HepG2 (cell line): ENCODE measurements around the gene TMEM151A. TPM values are rescaled to one million over a fixed set of nuclear protein-coding genes. Genes with fewer than 3 reads are reported as not detected.

Experiments
- CC2D1A ChIP-seq: sonication (generic); formaldehyde crosslinking; IDR thresholded peaks from 2 replicates; pipeline ENCODE4 v1.8.1; 2023; ENCODE audit warnings: mild to moderate bottlenecking, missing genetic modification reagents
- ESRRA ChIP-seq: sonication (generic); formaldehyde crosslinking; IDR thresholded peaks from 2 replicates; pipeline ENCODE4 v1.5.1; 2020; ENCODE audit warnings: mild to moderate bottlenecking, low read depth, missing genetic modification reagents
- FOXA1 ChIP-seq, 2 experiments: fragments of 450-650 bp in 1 of 2; sonication (generic) in 1 of 2; formaldehyde crosslinking in 1 of 2; IDR thresholded peaks; 2 replicates each; pipeline versions ENCODE4 v1.4.0 to v1.6.1; 2016 to 2020; ENCODE audit warnings: missing genetic modification reagents in 1 of 2
- KAT2B ChIP-seq: fragments of 150-350 bp; IDR thresholded peaks from 2 replicates; pipeline ENCODE4 v1.6.1; 2014; ENCODE audit warnings: low read depth, low read length, borderline replicate concordance
- MED1 ChIP-seq: sonication (generic); formaldehyde crosslinking; IDR thresholded peaks from 2 replicates; pipeline ENCODE4 v1.4.0; 2020; ENCODE audit warnings: missing genetic modification reagents
- NFE2 ChIP-seq: sonication (generic); formaldehyde crosslinking; IDR thresholded peaks from 2 replicates; pipeline ENCODE4 v1.4.0; 2020; ENCODE audit warnings: missing genetic modification reagents
- NFKBIZ ChIP-seq: IDR thresholded peaks from 2 replicates; pipeline ENCODE4 v1.6.1; 2018; ENCODE audit warnings: missing genetic modification reagents, missing compliant biosample characterization
- NPAS2 ChIP-seq: sonication (generic); formaldehyde crosslinking; IDR thresholded peaks from 2 replicates; pipeline ENCODE4 v1.8.0; 2022; ENCODE audit warnings: mild to moderate bottlenecking, missing genetic modification reagents, borderline replicate concordance
- RAD21 ChIP-seq: fragments of 450-650 bp; formaldehyde crosslinking; IDR thresholded peaks from 2 replicates; pipeline ENCODE4 v1.5.0; 2020; ENCODE audit warnings: mild to moderate bottlenecking
- SRY ChIP-seq: sonication (generic); formaldehyde crosslinking; IDR thresholded peaks from 2 replicates; pipeline ENCODE4 v1.8.0; 2022; ENCODE audit warnings: mild to moderate bottlenecking, missing genetic modification reagents
- SSRP1 ChIP-seq: IDR thresholded peaks from 2 replicates; pipeline ENCODE4 v1.6.1; 2016; ENCODE audit warnings: control low read depth
- ZNF614 ChIP-seq: IDR thresholded peaks from 2 replicates; pipeline ENCODE4 v1.6.1; 2018; ENCODE audit warnings: missing biosample characterization, missing genetic modification reagents, inconsistent platforms, borderline replicate concordance
- polyA plus RNA-seq, 8 experiments: library from polyadenylated mRNA; depleted of rRNA in 3 of 8; stranded (reverse) in 7 of 8; unstranded in 1 of 8; fragments of >200 nt; fragmentation: Illumina TruSeq in 4 of 8; extraction: Trizol in 4 of 8; gene quantifications; 2 replicates each; pipeline versions ENCODE4 v1.2.1 to v1.2.3, GENCODE V29; 2011 to 2016; ENCODE audit warnings: low read depth in 4 of 8, missing spikeins in 1 of 8, mixed read lengths in 1 of 8; ENCODE audit not compliant: insufficient read depth in 1 of 8
- total RNA-seq, 5 experiments: library from RNA; depleted of rRNA; stranded (reverse); fragments of >200 nt; fragmentation: Illumina TruSeq; extraction: Trizol; gene quantifications; 2 replicates each; pipeline ENCODE4 v1.2.3, GENCODE V29; 2016; ENCODE audit warnings: low read depth in 1 of 5
- TF ChIP-seq, protein P1 (sequence below): sonication (generic); formaldehyde crosslinking; conservative IDR thresholded peaks from 2 replicates; pipeline ENCODE4 v1.8.1; 2023; ENCODE audit warnings: missing genetic modification reagents
- TF ChIP-seq, protein P2 (sequence below): sonication (generic); formaldehyde crosslinking; IDR thresholded peaks from 2 replicates; pipeline ENCODE4 v1.5.1; 2020; ENCODE audit warnings: missing genetic modification reagents, mild to moderate bottlenecking, borderline replicate concordance
- TF ChIP-seq, protein P3 (sequence below): fragments of 450-650 bp; IDR thresholded peaks from 2 replicates; pipeline ENCODE4 v1.6.1; 2017; ENCODE audit warnings: mild to moderate bottlenecking
- TF ChIP-seq, protein P4 (sequence below), 2 experiments: sonication (generic) in 1 of 2; formaldehyde crosslinking in 1 of 2; IDR thresholded peaks; 2 replicates each; pipeline versions ENCODE4 v1.4.0 to v1.6.1; 2016 to 2020; ENCODE audit warnings: borderline replicate concordance in 1 of 2, low read depth in 1 of 2, mild to moderate bottlenecking in 1 of 2, missing genetic modification reagents in 1 of 2
- TF ChIP-seq, protein P5 (sequence below): sonication (generic); formaldehyde crosslinking; IDR thresholded peaks from 2 replicates; pipeline ENCODE4 v1.9.0; 2021; ENCODE audit warnings: missing genetic modification reagents, borderline replicate concordance

The TMEM151A gene
- total and polyA plus RNA-seq, 2 of the 13 experiments (the other 11 are each of a cell fraction or from before 2014, with no cell fraction given), result 0.18 to 0.33 TPM

DNA sequence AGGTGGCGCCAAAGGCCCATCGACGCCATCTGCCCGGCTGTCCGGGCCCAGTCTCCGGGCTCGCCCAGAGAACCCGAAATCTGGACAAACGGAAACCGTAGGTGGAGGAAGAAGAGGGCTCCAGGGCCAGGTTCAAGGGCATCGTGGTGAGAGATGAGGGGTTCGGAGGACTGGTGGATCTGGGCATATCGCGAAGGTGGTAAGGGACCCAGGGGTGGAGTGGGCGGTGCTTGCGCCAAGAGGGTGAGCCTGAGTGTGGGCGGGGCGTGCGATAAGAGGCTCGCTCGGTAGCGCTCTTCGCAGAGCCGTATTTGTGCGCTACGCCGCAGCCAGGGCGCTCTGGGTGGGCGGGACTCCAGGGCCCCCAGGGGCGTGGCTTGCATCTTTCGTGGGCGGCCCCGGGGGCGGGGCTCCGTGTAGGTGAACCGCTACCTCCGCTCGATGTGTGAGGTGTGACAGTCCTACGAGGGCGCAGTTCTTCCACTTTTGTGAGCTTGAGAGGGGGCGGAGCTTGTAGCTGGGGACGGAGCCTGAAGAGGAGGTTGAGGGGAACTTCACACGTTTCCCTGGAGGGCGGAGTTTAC lies 20.4 kb downstream of the TMEM151A start (continued):
- TF ChIP-seq NFE2 (no peak), KAT2B (no peak), NPAS2 (CRISPR knock-in tag) (no peak), SRY (no peak), FOXA1 (IDR thresholded peaks at IDR 0.05) (no peak), FOXA1 (CRISPR knock-in tag; IDR thresholded peaks at IDR 0.05) (no peak), NFKBIZ (CRISPR knock-in tag) (0 out of 2 replicates have a peak, but pooled peaks have one; percentile 26), MED1 (peak; percentile 30; the same call in 1 of the 2 replicates), ESRRA (CRISPR knock-in tag) (peak; percentile 63; the same call in 1 of the 2 replicates), CC2D1A (no peak), RAD21 (CRISPR knock-in tag) (peak; percentile 99), ZNF614 (CRISPR knock-in tag) (0 out of 2 replicates have a peak, but pooled peaks have one; percentile 15), SSRP1 (peak; percentile 77; the same call in 1 of the 2 replicates)
- TF ChIP-seq, protein P1, sequence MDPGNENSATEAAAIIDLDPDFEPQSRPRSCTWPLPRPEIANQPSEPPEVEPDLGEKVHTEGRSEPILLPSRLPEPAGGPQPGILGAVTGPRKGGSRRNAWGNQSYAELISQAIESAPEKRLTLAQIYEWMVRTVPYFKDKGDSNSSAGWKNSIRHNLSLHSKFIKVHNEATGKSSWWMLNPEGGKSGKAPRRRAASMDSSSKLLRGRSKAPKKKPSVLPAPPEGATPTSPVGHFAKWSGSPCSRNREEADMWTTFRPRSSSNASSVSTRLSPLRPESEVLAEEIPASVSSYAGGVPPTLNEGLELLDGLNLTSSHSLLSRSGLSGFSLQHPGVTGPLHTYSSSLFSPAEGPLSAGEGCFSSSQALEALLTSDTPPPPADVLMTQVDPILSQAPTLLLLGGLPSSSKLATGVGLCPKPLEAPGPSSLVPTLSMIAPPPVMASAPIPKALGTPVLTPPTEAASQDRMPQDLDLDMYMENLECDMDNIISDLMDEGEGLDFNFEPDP, result no peak
- TF ChIP-seq, protein P2, sequence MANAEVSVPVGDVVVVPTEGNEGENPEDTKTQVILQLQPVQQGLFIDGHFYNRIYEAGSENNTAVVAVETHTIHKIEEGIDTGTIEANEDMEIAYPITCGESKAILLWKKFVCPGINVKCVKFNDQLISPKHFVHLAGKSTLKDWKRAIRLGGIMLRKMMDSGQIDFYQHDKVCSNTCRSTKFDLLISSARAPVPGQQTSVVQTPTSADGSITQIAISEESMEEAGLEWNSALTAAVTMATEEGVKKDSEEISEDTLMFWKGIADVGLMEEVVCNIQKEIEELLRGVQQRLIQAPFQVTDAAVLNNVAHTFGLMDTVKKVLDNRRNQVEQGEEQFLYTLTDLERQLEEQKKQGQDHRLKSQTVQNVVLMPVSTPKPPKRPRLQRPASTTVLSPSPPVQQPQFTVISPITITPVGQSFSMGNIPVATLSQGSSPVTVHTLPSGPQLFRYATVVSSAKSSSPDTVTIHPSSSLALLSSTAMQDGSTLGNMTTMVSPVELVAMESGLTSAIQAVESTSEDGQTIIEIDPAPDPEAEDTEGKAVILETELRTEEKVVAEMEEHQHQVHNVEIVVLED, result peak; percentile 52; the same call in 1 of the 2 replicates
- TF ChIP-seq, protein P3, sequence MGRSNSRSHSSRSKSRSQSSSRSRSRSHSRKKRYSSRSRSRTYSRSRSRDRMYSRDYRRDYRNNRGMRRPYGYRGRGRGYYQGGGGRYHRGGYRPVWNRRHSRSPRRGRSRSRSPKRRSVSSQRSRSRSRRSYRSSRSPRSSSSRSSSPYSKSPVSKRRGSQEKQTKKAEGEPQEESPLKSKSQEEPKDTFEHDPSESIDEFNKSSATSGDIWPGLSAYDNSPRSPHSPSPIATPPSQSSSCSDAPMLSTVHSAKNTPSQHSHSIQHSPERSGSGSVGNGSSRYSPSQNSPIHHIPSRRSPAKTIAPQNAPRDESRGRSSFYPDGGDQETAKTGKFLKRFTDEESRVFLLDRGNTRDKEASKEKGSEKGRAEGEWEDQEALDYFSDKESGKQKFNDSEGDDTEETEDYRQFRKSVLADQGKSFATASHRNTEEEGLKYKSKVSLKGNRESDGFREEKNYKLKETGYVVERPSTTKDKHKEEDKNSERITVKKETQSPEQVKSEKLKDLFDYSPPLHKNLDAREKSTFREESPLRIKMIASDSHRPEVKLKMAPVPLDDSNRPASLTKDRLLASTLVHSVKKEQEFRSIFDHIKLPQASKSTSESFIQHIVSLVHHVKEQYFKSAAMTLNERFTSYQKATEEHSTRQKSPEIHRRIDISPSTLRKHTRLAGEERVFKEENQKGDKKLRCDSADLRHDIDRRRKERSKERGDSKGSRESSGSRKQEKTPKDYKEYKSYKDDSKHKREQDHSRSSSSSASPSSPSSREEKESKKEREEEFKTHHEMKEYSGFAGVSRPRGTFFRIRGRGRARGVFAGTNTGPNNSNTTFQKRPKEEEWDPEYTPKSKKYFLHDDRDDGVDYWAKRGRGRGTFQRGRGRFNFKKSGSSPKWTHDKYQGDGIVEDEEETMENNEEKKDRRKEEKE, result no peak
- TF ChIP-seq, protein P4, sequence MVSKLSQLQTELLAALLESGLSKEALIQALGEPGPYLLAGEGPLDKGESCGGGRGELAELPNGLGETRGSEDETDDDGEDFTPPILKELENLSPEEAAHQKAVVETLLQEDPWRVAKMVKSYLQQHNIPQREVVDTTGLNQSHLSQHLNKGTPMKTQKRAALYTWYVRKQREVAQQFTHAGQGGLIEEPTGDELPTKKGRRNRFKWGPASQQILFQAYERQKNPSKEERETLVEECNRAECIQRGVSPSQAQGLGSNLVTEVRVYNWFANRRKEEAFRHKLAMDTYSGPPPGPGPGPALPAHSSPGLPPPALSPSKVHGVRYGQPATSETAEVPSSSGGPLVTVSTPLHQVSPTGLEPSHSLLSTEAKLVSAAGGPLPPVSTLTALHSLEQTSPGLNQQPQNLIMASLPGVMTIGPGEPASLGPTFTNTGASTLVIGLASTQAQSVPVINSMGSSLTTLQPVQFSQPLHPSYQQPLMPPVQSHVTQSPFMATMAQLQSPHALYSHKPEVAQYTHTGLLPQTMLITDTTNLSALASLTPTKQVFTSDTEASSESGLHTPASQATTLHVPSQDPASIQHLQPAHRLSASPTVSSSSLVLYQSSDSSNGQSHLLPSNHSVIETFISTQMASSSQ (IDR thresholded peaks at IDR 0.05; ENCODE audit: low read depth), result no peak
- TF ChIP-seq, protein P4 (CRISPR knock-in tag; IDR thresholded peaks at IDR 0.05; ENCODE audit: borderline replicate concordance), result 0 out of 2 replicates have a peak, but pooled peaks have one; percentile 26
- TF ChIP-seq, protein P5, sequence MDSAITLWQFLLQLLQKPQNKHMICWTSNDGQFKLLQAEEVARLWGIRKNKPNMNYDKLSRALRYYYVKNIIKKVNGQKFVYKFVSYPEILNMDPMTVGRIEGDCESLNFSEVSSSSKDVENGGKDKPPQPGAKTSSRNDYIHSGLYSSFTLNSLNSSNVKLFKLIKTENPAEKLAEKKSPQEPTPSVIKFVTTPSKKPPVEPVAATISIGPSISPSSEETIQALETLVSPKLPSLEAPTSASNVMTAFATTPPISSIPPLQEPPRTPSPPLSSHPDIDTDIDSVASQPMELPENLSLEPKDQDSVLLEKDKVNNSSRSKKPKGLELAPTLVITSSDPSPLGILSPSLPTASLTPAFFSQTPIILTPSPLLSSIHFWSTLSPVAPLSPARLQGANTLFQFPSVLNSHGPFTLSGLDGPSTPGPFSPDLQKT (CRISPR knock-in tag), result no peak
